AG04449 (cell line): ENCODE data around the gene WDR49.

Source experiments
- CTCF ChIA-PET: fragments of 350-600 bp; formaldehyde crosslinking; extraction: SDS; loops from one replicate; lab custom pipeline; 2021; ENCODE audit warnings: antibody characterized with exemption; lab: Yijun Ruan, JAX
- POLR2A ChIA-PET: fragments of 400-600, 350-600 bp; formaldehyde crosslinking; extraction: SDS; loops from one replicate; lab custom pipeline; 2020; ENCODE audit warnings: antibody characterized with exemption, inconsistent platforms; lab: Yijun Ruan, JAX
- DNase-seq: peaks from one replicate; pipeline ENCODE4 v3.0.0-alpha.2; 2010; ENCODE audit warnings: low read depth, low spot score
- H3K4me3 ChIP-seq: 2 replicates; pipeline ENCODE4 v1.5.1; 2011; ENCODE audit warnings: low read depth, mild to moderate bottlenecking, control low read depth, low read length
- CTCF ChIP-seq: IDR thresholded peaks from one replicate; pipeline ENCODE4 v1.5.1; 2011; ENCODE audit warnings: mild to moderate bottlenecking, moderate library complexity, low read length, control low read depth, inconsistent platforms; ENCODE audit not compliant: insufficient read depth; ENCODE audit errors: missing control alignments

WDR49 gene

GRCh38 chr3:167666563-167666962 is 12.8 kb upstream of the WDR49 start:
- CTCF ChIA-PET: no interaction called here
- TF ChIP-seq CTCF: no peak
- POLR2A ChIA-PET: no interaction called here
- DNase-seq: no peak
- H3K4me3 ChIP-seq: no peak overlapping the region

GRCh38 chr3:167662919-167663400 is 9.2 kb upstream of the WDR49 start:
- no peak overlapping the region for H3K4me3 ChIP-seq
- DNase-seq: no peak
- CTCF ChIA-PET: no interaction called here
- POLR2A ChIA-PET: no interaction called here
- TF ChIP-seq CTCF: no peak

- TF ChIP-seq CTCF: no peak
- no peak for DNase-seq
- POLR2A ChIA-PET: no interaction called here
- CTCF ChIA-PET: no interaction called here
- H3K4me3 ChIP-seq: no peak overlapping the region
These were observed 4.0 kb upstream of the WDR49 start for GRCh38 chr3:167657684-167658225.

- DNase-seq: no peak
- ChIA-PET CTCF (no interaction called here), POLR2A (no interaction called here)
- TF ChIP-seq CTCF: no peak
- no peak overlapping the region for H3K4me3 ChIP-seq
These were observed 3.1 kb upstream of the WDR49 start for GRCh38 chr3:167656821-167657220.

- DNase-seq: no peak
- ChIA-PET POLR2A (no interaction called here), CTCF (no interaction called here)
- no peak overlapping the region for H3K4me3 ChIP-seq
- TF ChIP-seq CTCF: no peak
These were observed 587 bp downstream of the WDR49 start for GRCh38 chr3:167653155-167653554.

GRCh38 chr3:167651826-167652225 is 1.9 kb downstream of the WDR49 start:
- no peak for TF ChIP-seq CTCF
- H3K4me3 ChIP-seq: no peak overlapping the region
- ChIA-PET CTCF (no interaction called here), POLR2A (no interaction called here)
- DNase-seq: no peak
